ENCODE data around the gene WDFY1.

DNA sequence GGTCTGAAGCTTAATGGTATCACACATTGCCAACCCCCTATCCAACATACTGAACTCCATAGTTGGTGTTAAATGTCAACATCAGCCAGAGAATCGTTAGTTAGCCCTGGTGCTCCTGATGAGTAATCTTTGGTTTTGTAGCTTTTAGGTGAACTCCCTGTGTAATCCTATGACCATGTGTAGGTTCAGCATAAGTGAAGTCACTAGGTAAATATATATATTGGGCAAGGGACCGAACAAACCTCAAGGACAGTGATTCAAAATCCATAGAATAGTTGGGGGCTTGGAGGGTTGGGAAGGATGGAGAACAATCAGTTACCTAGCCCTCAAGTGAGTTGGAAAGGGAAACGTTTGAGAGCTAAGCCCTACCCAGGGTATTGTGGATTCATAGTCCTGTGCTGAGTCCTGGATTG, 91.7 kb downstream of the WDFY1 start:
- no peak for TF ChIP-seq CTCF (IDR thresholded peaks at IDR 0.05)
- no peak for TF ChIP-seq POLR2A (IDR thresholded peaks at IDR 0.05)
- TF ChIP-seq EP300 (IDR thresholded peaks at IDR 0.05), result no peak
